Glomerular visceral epithelial cell (primary cell): ENCODE measurements around the gene ZMYM3.
A peak's percentile ranks its signal among the peaks of the same experiment; 100 is the strongest.
"Not testable (repeated sequence)": the region's sequence is repeated elsewhere in the genome, so short reads cannot be mapped to it uniquely, and the experiment has no call there.

Experiments
- DNase-seq: peaks from one replicate; pipeline ENCODE4 v3.0.0-alpha.2; 2016; ENCODE audit errors: extremely low spot score

ZMYM3 gene

GRCh38 chrX:71254092-71254963, at the start of gene ZMYM3:
ZMYM3 (minus strand) TSS chrX:71254140; CDS start chrX:71253255, 885 bp downstream.
- peak; percentile 79 for DNase-seq

- no peak for DNase-seq
Measured at GRCh38 chrX:71302461-71303213, 48.7 kb upstream of the ZMYM3 start.

- DNase-seq, result peak; percentile 11
Measured at GRCh38 chrX:71301195-71301924, 47.4 kb upstream of the ZMYM3 start, which contains the start of gene ITGB1BP2. ITGB1BP2 (plus strand) TSS chrX:71301750; CDS start chrX:71301807, 57 bp downstream.

GRCh38 chrX:71300495-71300894, 46.6 kb upstream of the ZMYM3 start:
- DNase-seq, result not testable (repeated sequence)

- DNase-seq, result not testable (repeated sequence)
Measured at GRCh38 chrX:71300064-71300463, 46.1 kb upstream of the ZMYM3 start.

- no peak for DNase-seq
Measured at GRCh38 chrX:71298119-71298518, 44.2 kb upstream of the ZMYM3 start.

GRCh38 chrX:71296806-71297205, 42.9 kb upstream of the ZMYM3 start:
- no peak for DNase-seq

GRCh38 chrX:71292669-71293365, 38.9 kb upstream of the ZMYM3 start:
- peak; percentile 36 for DNase-seq

GRCh38 chrX:71291381-71291780, 37.4 kb upstream of the ZMYM3 start:
- DNase-seq, result no peak

GRCh38 chrX:71285929-71286328, 32.0 kb upstream of the ZMYM3 start:
- DNase-seq, result no peak

- peak; percentile 97 for DNase-seq
Measured at GRCh38 chrX:71283403-71284143, 29.6 kb upstream of the ZMYM3 start, which contains the start of gene NONO. NONO (plus strand) TSS chrX:71283635; CDS start chrX:71290638, 7,003 bp downstream.

GRCh38 chrX:71282514-71283402, 28.8 kb upstream of the ZMYM3 start:
- peak; percentile 56 for DNase-seq

- not testable (repeated sequence) for DNase-seq
Measured at GRCh38 chrX:71281300-71281699, 27.4 kb upstream of the ZMYM3 start.

GRCh38 chrX:71272313-71272712, 18.4 kb upstream of the ZMYM3 start:
- not testable (repeated sequence) for DNase-seq

GRCh38 chrX:71269801-71270395, 16.0 kb upstream of the ZMYM3 start:
- no peak for DNase-seq

GRCh38 chrX:71268624-71269023, 14.7 kb upstream of the ZMYM3 start:
- not testable (repeated sequence) for DNase-seq

GRCh38 chrX:71256856-71257255, 2.9 kb upstream of the ZMYM3 start:
- DNase-seq, result no peak

GRCh38 chrX:71256051-71256450, 2.1 kb upstream of the ZMYM3 start:
- DNase-seq, result no peak
